OCI-M2 (cell line): ENCODE data around the gene MARK4.

ENCODE experiments used
- DNase-seq: peaks from one replicate; lab custom pipeline; 2025; ENCODE audit not compliant: unreplicated experiment; lab: John Stamatoyannopoulos, UW

MARK4 gene

DNA sequence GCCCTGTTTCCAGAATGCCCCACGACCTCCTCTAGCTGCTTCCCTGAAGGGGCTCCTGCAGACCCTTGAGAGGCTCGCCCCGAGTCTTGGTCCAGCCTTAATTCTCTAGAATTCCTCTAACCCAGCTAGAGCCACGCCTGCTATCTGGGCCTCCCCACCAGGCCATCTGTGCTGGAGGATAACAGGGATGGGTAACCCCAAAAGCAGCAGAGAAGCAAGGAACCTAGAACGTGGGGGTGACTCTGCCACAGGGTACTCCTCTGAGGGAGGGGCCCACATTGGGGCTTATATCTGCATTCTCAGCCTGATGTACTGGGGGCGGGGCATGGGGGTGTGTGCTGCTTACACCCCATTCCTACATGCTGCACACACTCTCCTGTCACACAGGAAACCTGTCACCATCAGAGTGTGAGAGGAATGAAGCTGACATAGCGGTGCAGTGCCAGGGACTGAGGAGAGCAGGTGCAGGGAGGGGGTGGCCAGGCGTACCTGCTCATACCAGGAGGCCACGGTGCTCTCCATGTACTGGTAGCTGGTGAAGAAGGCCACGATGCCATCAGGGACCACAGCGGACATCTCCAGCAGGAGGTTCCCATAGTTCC lies 103.3 kb downstream of the MARK4 start:
- DNase-seq = no peak
